Measurements from ENCODE around the gene ALS2.

GRCh38 chr2:201664334-201664733 lies 116.4 kb downstream of the ALS2 start:
- TF ChIP-seq EP300 (IDR thresholded peaks at IDR 0.05), result no peak
- TF ChIP-seq POLR2AphosphoS5 (IDR thresholded peaks at IDR 0.05), result no peak

All from suprapubic skin (tissue), 4 donors.